Peyer's patch (tissue), 4 donors: ENCODE measurements around the gene PRKRA. TPM values are rescaled to one million over a fixed set of nuclear protein-coding genes. Genes with fewer than 3 reads are reported as not detected.
"Not testable (repeated sequence)": the region's sequence is repeated elsewhere in the genome, so short reads cannot be mapped to it uniquely, and the experiment has no call there.

ENCODE experiments used
- DNase-seq, 3 donors: peaks; one replicate each; pipeline ENCODE4 v3.0.0-alpha.2; 2017 to 2019
- H3K27ac ChIP-seq, 4 donors: fragments of 200-600 bp; sonication (generic); one replicate each; pipeline ENCODE4 v1.5.1; 2016 to 2019
- H3K27me3 ChIP-seq, 2 donors: fragments of 200-600 bp; sonication (generic); one replicate each; pipeline ENCODE4 v1.5.1; 2019
- H3K36me3 ChIP-seq, 3 donors: fragments of 200-600 bp; sonication (generic); one replicate each; pipeline ENCODE4 v1.5.1; 2016 to 2019
- H3K4me1 ChIP-seq, 4 donors: fragments of 200-600 bp; sonication (generic); one replicate each; pipeline ENCODE4 v1.5.1; 2016 to 2019
- H3K4me3 ChIP-seq, 4 donors: fragments of 200-600 bp; sonication (generic); 1 replicate in 3 of 4; 2 replicates in 1 of 4; pipeline ENCODE4 v1.5.1; 2016 to 2019; ENCODE audit warnings: mild to moderate bottlenecking in 1 of 4
- H3K9me3 ChIP-seq, 4 donors: fragments of 200-600 bp; sonication (generic); one replicate each; pipeline ENCODE4 v1.5.1; 2016 to 2019; ENCODE audit warnings: mild to moderate bottlenecking in 1 of 4
- POLR2A ChIP-seq, 2 donors: fragments of 450-650 bp; IDR thresholded peaks; one replicate each; pipeline ENCODE4 v1.5.1; 2017; ENCODE audit warnings: antibody characterized with exemption in 2 of 2, mild to moderate bottlenecking in 2 of 2, moderate library complexity in 2 of 2
- total RNA-seq, 4 donors: library from RNA; depleted of rRNA; stranded (reverse); fragments of >200 nt; gene quantifications; one replicate each; pipeline ENCODE4 v1.1.0, GENCODE V29; 2016
- TF ChIP-seq, protein P1 (sequence below), 6 experiments: fragments of 450-650 bp in 4 of 6; fragments of 200-600 bp in 2 of 6; sonication (generic) in 1 of 6; IDR thresholded peaks; one replicate each; pipeline ENCODE4 v1.5.1; 2017 to 2019; ENCODE audit warnings: antibody characterized with exemption in 6 of 6, mild to moderate bottlenecking in 3 of 6, moderate library complexity in 1 of 6

PRKRA gene
- total RNA-seq, 4 donors from 2014 or later = 22.4 to 54.9 (median 34.5) TPM

DNA sequence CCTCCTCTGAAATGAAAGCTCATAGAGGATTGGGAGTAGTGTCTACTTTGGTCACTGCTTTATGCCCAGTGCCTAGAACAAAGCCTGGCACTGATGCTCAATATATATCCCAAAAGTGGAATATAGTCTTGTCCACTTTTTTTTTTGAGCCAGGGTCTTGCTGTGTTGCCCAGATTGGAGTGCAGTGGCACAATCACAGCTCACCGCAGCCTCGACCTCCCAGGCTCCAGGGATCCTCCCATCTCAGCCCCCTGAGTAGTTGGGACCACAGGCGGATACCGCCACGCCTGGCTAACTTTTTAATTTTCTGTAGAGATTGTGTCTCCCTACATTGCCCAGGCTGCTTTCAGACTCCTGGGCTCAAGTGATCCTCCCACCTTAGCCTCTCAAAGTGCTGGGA, 23.6 kb upstream of the PRKRA start:
- H3K4me3 ChIP-seq = no peak overlapping the region
- no peaks in the 10 kb centered on the region for H3K36me3 ChIP-seq
- H3K9me3 ChIP-seq = no peaks in the 10 kb centered on the region
- DNase-seq = no peak
- no peak overlapping the region for H3K27ac ChIP-seq
- no peaks in the 10 kb centered on the region for H3K27me3 ChIP-seq
- no peak for TF ChIP-seq POLR2A (IDR thresholded peaks at IDR 0.05)
- TF ChIP-seq, protein P1, sequence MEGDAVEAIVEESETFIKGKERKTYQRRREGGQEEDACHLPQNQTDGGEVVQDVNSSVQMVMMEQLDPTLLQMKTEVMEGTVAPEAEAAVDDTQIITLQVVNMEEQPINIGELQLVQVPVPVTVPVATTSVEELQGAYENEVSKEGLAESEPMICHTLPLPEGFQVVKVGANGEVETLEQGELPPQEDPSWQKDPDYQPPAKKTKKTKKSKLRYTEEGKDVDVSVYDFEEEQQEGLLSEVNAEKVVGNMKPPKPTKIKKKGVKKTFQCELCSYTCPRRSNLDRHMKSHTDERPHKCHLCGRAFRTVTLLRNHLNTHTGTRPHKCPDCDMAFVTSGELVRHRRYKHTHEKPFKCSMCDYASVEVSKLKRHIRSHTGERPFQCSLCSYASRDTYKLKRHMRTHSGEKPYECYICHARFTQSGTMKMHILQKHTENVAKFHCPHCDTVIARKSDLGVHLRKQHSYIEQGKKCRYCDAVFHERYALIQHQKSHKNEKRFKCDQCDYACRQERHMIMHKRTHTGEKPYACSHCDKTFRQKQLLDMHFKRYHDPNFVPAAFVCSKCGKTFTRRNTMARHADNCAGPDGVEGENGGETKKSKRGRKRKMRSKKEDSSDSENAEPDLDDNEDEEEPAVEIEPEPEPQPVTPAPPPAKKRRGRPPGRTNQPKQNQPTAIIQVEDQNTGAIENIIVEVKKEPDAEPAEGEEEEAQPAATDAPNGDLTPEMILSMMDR (IDR thresholded peaks at IDR 0.05) = no peak
- peaks cover 0 to 4% (median 2%) of the 10 kb centered on the region in 4 donors for H3K4me1 ChIP-seq

DNA sequence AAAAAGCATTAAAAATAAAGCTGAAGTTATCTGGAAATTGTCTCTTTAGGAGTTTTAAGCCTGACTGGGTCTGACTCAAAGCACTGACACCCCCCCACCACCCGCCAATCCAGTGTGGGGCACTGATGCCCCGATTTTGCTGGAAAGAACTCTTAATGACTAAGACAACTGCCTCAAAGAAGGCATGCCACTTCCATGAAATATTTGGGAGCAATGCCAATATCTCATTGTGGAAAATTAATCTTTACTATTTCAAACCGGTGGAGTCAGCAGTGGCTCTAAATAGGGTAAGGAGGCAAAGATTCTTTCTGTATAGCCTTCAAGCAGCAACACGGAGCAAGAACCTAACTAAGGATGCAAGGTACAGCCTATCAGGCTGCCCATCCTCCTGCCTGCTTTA, 23.0 kb upstream of the PRKRA start:
- Histone ChIP-seq H3K36me3 (peaks cover 0 to 4% (median 0%) of the 10 kb centered on the region in 3 donors), H3K4me1 (peaks cover 0 to 3% (median 0%) of the 10 kb centered on the region in 4 donors), H3K9me3 (no peaks in the 10 kb centered on the region), H3K27ac (no peak overlapping the region), H3K27me3 (no peaks in the 10 kb centered on the region), H3K4me3 (no peak overlapping the region)
- no peak for DNase-seq
- TF ChIP-seq, protein P1 (IDR thresholded peaks at IDR 0.05) = no peak
- no peak for TF ChIP-seq POLR2A (IDR thresholded peaks at IDR 0.05)

DNA sequence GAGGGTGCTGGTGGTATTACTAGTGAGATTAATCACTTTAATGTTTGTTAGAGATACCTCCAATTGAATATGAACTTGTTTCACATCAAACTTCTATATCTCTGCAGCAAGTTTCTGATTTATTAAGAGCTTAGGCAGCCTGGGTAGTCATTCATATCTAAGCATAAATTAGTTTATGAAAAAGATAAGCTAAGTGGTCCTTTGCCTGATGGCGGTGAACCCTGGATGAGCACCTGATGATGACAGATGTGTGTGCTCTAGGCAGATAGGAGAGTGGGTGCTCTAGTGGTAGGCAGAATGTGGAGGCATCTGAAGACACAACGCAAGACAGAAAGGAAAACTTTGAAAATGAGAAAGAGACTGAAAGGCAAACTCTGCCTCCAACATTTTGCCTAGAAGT, 22.4 kb upstream of the PRKRA start:
- peaks cover 0 to 3% (median 0%) of the 10 kb centered on the region in 4 donors for H3K4me1 ChIP-seq
- H3K27ac ChIP-seq = no peak overlapping the region
- H3K4me3 ChIP-seq = no peak overlapping the region
- no peak for TF ChIP-seq POLR2A (IDR thresholded peaks at IDR 0.05)
- TF ChIP-seq, protein P1 (IDR thresholded peaks at IDR 0.05) = no peak
- H3K36me3 ChIP-seq = peaks cover 0 to 5% (median 0%) of the 10 kb centered on the region in 3 donors
- no peak for DNase-seq
- H3K9me3 ChIP-seq = no peaks in the 10 kb centered on the region
- H3K27me3 ChIP-seq = no peaks in the 10 kb centered on the region

DNA sequence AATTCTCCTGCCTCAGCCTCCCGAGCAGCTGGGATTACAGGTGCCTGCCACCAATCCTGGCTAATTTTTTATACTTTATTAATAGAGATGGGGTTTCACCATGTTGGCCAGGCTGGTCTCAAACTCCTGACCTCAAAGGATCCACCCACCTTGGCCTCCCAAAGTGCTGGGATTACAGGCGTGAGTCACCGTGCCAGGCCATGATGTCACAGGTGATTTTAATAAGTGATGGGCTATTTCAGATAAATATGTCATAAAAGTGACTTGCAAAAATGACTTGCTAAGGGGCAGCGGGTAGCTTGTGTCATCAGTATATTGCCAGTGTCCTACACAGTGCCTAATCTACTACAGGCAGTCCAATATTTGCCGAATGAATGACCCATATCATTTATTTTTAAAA, 20.3 kb upstream of the PRKRA start:
- not testable (repeated sequence) for H3K4me3 ChIP-seq, H3K27me3 ChIP-seq, H3K27ac ChIP-seq, H3K4me1 ChIP-seq, H3K9me3 ChIP-seq, DNase-seq, H3K36me3 ChIP-seq

DNA sequence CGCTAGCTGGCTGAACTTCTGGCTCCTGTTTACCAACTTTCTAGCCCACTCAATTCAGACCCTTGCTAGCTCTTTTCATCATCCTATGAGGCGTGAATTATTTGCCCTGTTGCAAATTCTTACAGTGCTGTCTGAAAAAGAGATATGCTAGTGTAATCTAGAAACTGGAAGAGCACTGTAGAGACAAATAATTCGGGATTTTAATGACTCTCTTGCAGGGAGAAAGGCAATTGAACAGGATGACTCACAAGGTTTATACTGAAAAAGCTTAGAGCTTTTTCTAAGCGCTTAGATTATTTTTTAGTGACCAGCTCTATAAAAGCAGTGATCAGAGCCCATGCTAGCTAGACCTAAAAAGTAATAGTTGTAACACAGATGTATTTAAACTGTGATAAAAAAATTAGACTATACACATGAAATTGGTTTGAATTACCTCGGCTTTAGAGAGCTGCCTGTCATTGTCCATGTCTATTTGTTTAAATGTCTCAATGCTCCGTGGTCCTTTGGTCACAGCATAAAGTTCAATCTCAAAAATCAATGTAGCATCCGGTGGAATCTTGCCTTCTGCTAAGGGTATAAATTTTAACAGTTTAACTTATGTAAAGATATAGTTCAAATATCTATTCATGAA, 18.4 kb upstream of the PRKRA start:
- Histone ChIP-seq H3K4me1 (no peaks in the 10 kb centered on the region), H3K36me3 (peaks cover 0 to 5% (median 0%) of the 10 kb centered on the region in 3 donors), H3K27ac (no peak overlapping the region), H3K4me3 (no peak overlapping the region), H3K9me3 (no peaks in the 10 kb centered on the region), H3K27me3 (no peaks in the 10 kb centered on the region)
- TF ChIP-seq, protein P1 (IDR thresholded peaks at IDR 0.05) = no peak
- TF ChIP-seq POLR2A (IDR thresholded peaks at IDR 0.05) = no peak
- no peak for DNase-seq

DNA sequence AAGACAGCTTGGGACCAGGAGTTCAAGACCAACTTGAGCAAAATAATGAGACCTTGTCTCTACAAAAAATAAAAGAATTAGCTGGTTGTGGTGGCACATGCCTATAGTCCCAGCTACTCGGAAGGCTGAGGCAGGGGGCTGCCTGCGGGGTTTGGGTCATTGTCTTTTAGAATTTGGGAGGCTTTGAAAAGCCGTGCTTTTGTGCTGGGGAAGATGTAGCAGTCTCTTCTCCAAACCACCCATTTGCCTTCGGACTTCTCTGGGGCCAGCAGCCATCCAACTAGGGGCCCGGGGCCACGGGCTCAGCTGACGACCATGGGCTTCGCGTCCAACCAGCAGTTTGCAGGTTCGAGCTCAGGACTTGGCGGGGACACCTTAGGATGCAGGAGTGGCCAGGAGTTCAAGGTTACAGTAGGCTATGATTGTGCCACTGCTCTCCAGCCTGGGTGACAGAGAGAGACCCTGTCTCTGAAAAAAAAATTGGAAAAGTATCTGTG, 6.5 kb upstream of the PRKRA start:
- H3K36me3 ChIP-seq = no peaks in the 10 kb centered on the region
- TF ChIP-seq, protein P1 (IDR thresholded peaks at IDR 0.05) = no peak
- TF ChIP-seq POLR2A (IDR thresholded peaks at IDR 0.05) = no peak

More for the DNA sequence above, 6.5 kb upstream of the PRKRA start:
- Histone ChIP-seq H3K9me3 (no peaks in the 10 kb centered on the region), H3K27ac (no peak overlapping the region), H3K27me3 (no peaks in the 10 kb centered on the region), H3K4me3 (no peak overlapping the region), H3K4me1 (no peaks in the 10 kb centered on the region)
- DNase-seq = no peak
